ENCODE data around the gene ADARB1. TPM values are rescaled to one million over a fixed set of nuclear protein-coding genes. Genes with fewer than 3 reads are reported as not detected.

The ADARB1 gene
- total and polyA plus RNA-seq, 2 of the 8 experiments (the other 6 are each of a cell fraction or from before 2014, with no cell fraction given): 4.7 to 14.9 TPM

DNA sequence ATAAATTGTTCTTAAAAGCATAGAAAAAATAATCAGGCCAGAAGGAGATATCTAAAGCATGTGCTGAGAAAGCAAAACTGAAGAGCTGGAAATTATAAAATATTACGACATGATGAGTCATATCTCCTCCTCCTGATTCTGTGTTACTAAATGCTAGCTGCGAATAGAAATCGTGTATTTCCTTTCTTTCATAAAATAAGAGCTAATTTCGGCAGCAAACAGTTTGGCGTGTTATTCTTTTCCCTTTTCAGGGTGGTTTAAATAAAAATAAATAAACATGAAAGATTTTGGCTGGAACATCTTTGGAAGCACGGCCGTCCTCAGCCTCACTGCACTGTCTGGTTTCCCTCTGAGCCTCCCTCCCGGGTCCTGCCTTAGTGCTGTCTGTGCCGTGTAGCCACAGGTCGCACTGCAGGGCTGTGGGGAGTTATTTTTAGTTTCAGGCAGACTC is 56.0 kb downstream of the ADARB1 start:
- Histone ChIP-seq H3K4me2 (ENCODE audit: insufficient read depth in 1 of 2, low read depth in 2 of 2, low read length in 2 of 2) (no peak overlapping the region), H2AFZ (ENCODE audit: low read length) (no peak overlapping the region), H3K4me1 (replicated peaks in 1 of 4; ENCODE audit: control insufficient read depth in 3 of 4, insufficient read depth in 4 of 4, low read length in 3 of 4) (no peaks in the 10 kb centered on the region), H3K9me3 (ENCODE audit: insufficient read depth in 2 of 2, low read depth in 1 of 2, low read length in 1 of 2) (no peaks in the 10 kb centered on the region), H3K23ac (ENCODE audit: insufficient read length) (no peak overlapping the region), H2BK120ac (replicated peaks; ENCODE audit: low read depth, low read length) (no peak overlapping the region), H3K4ac (replicated peaks; ENCODE audit: insufficient read length, low read depth, low read length) (no peak overlapping the region), H3K14ac (ENCODE audit: insufficient read length) (no peak overlapping the region), H3K56ac (replicated peaks; ENCODE audit: insufficient read length, low read depth, low read length) (no peak overlapping the region), H2BK5ac (ENCODE audit: low read depth, low read length) (no peak overlapping the region), H2BK15ac (ENCODE audit: low read length) (no peak overlapping the region), H2BK20ac (ENCODE audit: low read length) (no peak overlapping the region), H4K8ac (ENCODE audit: extremely low read depth, insufficient read depth, low read length) (no peak overlapping the region), H3K27ac (ENCODE audit: low read depth, low read length) (no peak overlapping the region), H2BK12ac (ENCODE audit: low read depth, low read length) (no peak overlapping the region), H3K9ac (replicated peaks in 1 of 4; ENCODE audit: extremely low read depth in 1 of 4, low read depth in 3 of 4, low read length in 3 of 4) (no peak overlapping the region), H4K20me1 (replicated peaks in 1 of 2; ENCODE audit: control insufficient read depth in 1 of 2, insufficient read depth in 2 of 2, low read length in 2 of 2) (peaks cover 2 to 4% of the 10 kb centered on the region in 2 experiments), H2AK5ac (ENCODE audit: low read depth, low read length) (no peak overlapping the region), H3K4me3 (ENCODE audit: extremely low read depth in 1 of 4, insufficient read depth in 2 of 4, low read depth in 3 of 4, low read length in 4 of 4) (no peak overlapping the region), H4K91ac (replicated peaks; ENCODE audit: insufficient read length, low read length) (no peak overlapping the region), H4K5ac (ENCODE audit: insufficient read length, low read depth, low read length) (no peak overlapping the region), H3K36me3 (ENCODE audit: control insufficient read depth in 2 of 4, insufficient read depth in 4 of 4, low read length in 3 of 4) (no peaks in the 10 kb centered on the region), H3K27me3 (replicated peaks in 1 of 4; ENCODE audit: control insufficient read depth in 3 of 4, extremely low read depth in 1 of 4, insufficient read depth in 3 of 4, low read length in 3 of 4) (no peaks in the 10 kb centered on the region), H3K79me2 (ENCODE audit: control insufficient read depth in 1 of 2, insufficient read depth in 2 of 2, low read length in 2 of 2) (no peaks in the 10 kb centered on the region), H3K79me1 (ENCODE audit: low read depth, low read length) (no peaks in the 10 kb centered on the region), H3K18ac (ENCODE audit: extremely low read depth, low read length) (no peak overlapping the region), H3K23me2 (ENCODE audit: low read depth, low read length) (no peaks in the 10 kb centered on the region)
- ChIA-PET POLR2A (ENCODE audit: partially characterized antibody) (no interaction called here), CTCF (ENCODE audit: partially characterized antibody) (interaction anchor here (2.5 to 8.9 kb wide), 5 partner anchors 8 to 182 kb away, joined by 9 to 144 read pairs (median 78); no protein-coding TSS in a partner anchor)
- 92% methylated on average over 10 of the region's 10 CpGs; no CpG with 5 or more reads in 1 of the 2 experiments for WGBS, 2 experiments (ENCODE audit: extremely low coverage in 1 of 2, insufficient coverage in 1 of 2, insufficient read length in 1 of 2, insufficient replicate concordance in 2 of 2, low coverage in 1 of 2, low lambda C conversion rate in 2 of 2, missing lambda C conversion rate in 1 of 2)
- FAIRE-seq: no peak
- DNase-seq (ENCODE audit: low read depth in 1 of 2, low spot score in 2 of 2): no peak
- TF ChIP-seq MAFK (IDR thresholded peaks at IDR 0.05; ENCODE audit: low read depth, low read length): no peak
- TF ChIP-seq KDM5A (IDR thresholded peaks at IDR 0.05; ENCODE audit: low read length): no peak
- TF ChIP-seq HDAC2 (IDR thresholded peaks at IDR 0.05; ENCODE audit: borderline replicate concordance in 1 of 2, low read depth in 2 of 2, low read length in 2 of 2): no peak
- TF ChIP-seq FOSL1 (IDR thresholded peaks at IDR 0.05; ENCODE audit: insufficient read depth, low read depth, low read length): no peak
- no peak for TF ChIP-seq CEBPB (IDR thresholded peaks at IDR 0.05; ENCODE audit: low read depth, low read length)
- no peak for TF ChIP-seq JUN (IDR thresholded peaks at IDR 0.05; ENCODE audit: low read depth, low read length)
- TF ChIP-seq RBBP5 (IDR thresholded peaks at IDR 0.05; ENCODE audit: borderline replicate concordance, low read depth, low read length): no peak
- TF ChIP-seq SP2 (IDR thresholded peaks at IDR 0.05; ENCODE audit: low read length): no peak
- TF ChIP-seq GTF2F1 (IDR thresholded peaks at IDR 0.05; ENCODE audit: borderline replicate concordance, low read depth, low read length): no peak

Measured in H1 (cell line).